NT2/D1 (cell line): ENCODE data around the gene CBLN4.

Experiments used
- SUZ12 ChIP-seq: IDR thresholded peaks from 2 replicates; pipeline ENCODE4 v1.6.1; 2011; ENCODE audit not compliant: insufficient read length, insufficient read depth; ENCODE audit errors: extremely low read depth
- ZNF274 ChIP-seq: IDR thresholded peaks from 2 replicates; pipeline ENCODE4 v1.6.1; 2011; ENCODE audit warnings: mild to moderate bottlenecking, low read depth, low read length

DNA sequence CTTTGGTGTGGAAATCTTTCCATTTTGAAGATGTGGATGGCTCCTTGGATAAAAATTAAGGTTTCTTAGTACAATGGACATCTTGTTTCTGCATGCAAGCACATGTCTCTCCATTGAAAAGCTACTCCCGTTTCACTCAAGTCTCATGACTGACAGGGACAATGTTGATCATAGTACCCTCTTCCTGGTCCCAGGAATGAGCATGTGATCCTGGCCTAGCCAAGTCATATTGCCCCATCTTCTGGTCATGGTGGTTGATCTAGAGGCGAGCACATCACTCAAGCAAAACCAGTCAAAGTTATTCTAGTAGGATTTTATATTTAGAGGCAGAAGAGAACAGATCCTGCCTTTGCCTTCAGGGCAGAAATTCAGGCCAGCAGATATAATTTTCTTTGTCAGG lies 12.2 kb upstream of the CBLN4 start:
- TF ChIP-seq SUZ12 (no peak), ZNF274 (no peak)
